Fibroblast of the aortic adventitia (primary cell): Measurements from ENCODE around the gene ABL2. TPM values are rescaled to one million over a fixed set of nuclear protein-coding genes. Genes with fewer than 3 reads are reported as not detected.
"Not testable (repeated sequence)": the region's sequence is repeated elsewhere in the genome, so short reads cannot be mapped to it uniquely, and the experiment has no call there.

Source experiments
- DNase-seq: peaks from one replicate; pipeline ENCODE4 v3.0.0-alpha.2; 2010; ENCODE audit warnings: low read depth
- H3K4me3 ChIP-seq: 2 replicates; pipeline ENCODE4 v1.5.1; 2011; ENCODE audit warnings: low read depth, mild to moderate bottlenecking, control low read depth, low read length, moderate library complexity
- total RNA-seq: library from RNA; depleted of rRNA; stranded (reverse); fragments of >200 nt; gene quantifications from 2 replicates; pipeline ENCODE4 v1.2.3, GENCODE V29; 2012; ENCODE audit warnings: low replicate concordance
- TF ChIP-seq, protein P1 (sequence below): IDR thresholded peaks from 2 replicates; pipeline ENCODE4 v1.5.1; 2011; ENCODE audit warnings: mild to moderate bottlenecking, low read length, control low read depth, inconsistent platforms; ENCODE audit not compliant: insufficient read depth

ABL2 gene
- total RNA-seq = 29.0 and 67.2 TPM in 2 replicates

DNA sequence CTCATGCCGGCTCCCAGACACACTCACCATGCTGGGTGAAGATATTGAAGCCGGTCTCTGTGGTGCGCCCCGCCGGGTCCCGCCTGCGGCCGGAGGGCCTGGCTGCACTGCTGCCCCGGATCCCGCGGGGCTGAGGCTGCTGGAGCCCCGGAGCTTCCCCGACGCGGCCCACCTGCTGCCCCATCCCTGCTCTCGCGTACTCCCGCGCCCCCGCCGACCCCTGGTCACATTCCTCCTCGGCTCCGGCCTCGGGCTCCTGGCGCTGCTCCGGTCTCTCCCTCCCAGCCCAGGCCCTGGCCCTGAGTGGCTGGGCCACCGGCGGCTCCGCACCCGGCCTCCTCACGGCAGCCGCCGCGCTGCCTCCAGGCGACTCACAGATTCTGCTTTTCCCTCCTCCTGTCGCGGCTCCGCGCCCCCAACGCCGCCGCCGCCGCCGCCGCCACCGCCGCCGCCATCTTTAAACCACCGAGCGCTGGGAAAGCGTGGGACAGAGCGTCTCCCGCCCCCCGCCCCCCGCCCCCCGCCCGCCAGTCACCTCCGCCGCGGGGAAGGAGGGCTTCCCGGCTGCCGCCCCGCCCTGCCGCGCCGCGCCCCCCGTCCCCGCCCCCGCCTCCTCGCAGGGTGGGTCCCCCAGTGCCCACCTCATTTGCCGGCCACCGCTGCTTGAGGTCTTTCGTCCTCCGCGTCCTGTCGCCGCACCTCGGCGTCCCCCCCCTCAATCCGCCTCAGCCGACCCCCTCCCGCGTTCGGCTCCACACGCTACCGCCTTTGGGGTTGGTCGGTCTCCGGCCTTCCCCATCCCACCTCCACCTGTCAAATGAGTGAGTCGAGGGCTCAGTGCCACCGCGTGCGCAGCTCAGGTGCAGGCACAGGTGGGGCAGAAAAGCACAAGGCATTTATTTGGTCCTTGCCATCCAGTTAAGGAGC lies at the start of gene ABL2:
Gene ABL2, minus strand, starts transcription at position 464 of the 927 bp plus-strand sequence. Its CDS starts 280 bp downstream, at position 184.
- TF ChIP-seq, protein P1, sequence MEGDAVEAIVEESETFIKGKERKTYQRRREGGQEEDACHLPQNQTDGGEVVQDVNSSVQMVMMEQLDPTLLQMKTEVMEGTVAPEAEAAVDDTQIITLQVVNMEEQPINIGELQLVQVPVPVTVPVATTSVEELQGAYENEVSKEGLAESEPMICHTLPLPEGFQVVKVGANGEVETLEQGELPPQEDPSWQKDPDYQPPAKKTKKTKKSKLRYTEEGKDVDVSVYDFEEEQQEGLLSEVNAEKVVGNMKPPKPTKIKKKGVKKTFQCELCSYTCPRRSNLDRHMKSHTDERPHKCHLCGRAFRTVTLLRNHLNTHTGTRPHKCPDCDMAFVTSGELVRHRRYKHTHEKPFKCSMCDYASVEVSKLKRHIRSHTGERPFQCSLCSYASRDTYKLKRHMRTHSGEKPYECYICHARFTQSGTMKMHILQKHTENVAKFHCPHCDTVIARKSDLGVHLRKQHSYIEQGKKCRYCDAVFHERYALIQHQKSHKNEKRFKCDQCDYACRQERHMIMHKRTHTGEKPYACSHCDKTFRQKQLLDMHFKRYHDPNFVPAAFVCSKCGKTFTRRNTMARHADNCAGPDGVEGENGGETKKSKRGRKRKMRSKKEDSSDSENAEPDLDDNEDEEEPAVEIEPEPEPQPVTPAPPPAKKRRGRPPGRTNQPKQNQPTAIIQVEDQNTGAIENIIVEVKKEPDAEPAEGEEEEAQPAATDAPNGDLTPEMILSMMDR = no peak
- peak; percentile 6 for DNase-seq
- peak within 1 kb of the TSS; percentile 83 for H3K4me3 ChIP-seq

DNA sequence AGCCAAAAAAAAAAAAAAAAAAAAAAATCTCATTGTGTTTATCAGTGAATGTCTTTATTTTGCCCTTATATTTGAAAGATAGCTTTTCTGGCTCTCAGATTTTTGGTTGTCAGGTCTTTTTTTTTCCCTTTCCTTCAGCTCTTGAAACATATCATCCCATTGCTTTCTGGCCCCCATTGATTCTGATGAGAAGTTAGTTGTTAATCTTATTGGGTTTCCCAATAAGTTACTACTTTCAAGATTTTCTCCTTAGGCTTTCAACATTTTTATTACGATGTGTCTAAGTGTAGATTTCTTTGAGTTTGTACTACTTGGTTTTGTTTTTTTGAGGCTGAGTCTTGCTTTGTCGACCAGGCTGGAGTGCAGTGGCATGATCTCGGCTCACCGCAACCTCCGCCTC lies 49.4 kb upstream of the ABL2 start:
- TF ChIP-seq, protein P1 = no peak

DNA sequence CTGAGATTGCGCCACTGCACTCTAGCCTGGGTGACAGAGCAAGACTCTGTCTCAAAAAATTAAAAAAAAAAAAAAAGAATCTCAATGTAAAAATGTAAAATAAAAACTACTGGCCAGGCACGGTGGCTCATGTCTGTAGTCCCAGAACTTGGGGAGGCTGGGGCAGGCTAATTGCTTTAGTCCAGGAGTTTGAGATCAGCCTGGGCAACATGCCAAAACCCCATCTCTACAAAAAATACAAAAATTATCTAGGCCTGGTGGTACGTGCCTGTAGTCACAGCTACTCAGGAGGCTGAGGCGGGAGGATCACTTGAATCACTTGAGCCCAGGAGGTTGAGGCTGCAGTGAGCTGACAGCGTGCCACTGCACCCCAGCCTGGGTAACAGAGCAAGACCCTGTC lies 44.9 kb upstream of the ABL2 start:
- not testable (repeated sequence) for DNase-seq, H3K4me3 ChIP-seq

More for the DNA sequence above, 49.4 kb upstream of the ABL2 start:
- DNase-seq = no peak
- H3K4me3 ChIP-seq = no peak overlapping the region

DNA sequence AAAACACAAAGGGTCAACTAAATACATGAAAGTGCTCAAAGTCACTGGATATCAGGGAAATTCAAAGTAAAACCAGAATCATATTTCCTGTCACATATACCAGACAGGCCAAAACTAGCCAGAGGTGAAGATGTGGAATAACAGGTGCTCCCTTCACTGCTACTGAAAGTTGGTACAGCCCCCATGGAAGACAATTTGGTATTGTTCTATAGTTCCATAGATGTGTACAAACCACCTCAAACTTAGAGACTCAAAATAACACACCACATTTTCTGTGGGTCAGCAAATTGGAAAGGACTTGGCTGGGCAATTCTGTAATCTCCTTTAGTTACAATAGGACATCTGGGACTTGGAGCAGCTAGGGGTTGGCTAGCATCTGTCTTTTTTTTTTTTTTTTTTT lies 39.6 kb upstream of the ABL2 start:
- H3K4me3 ChIP-seq = no peak overlapping the region
- TF ChIP-seq, protein P1 = no peak
- DNase-seq = no peak

DNA sequence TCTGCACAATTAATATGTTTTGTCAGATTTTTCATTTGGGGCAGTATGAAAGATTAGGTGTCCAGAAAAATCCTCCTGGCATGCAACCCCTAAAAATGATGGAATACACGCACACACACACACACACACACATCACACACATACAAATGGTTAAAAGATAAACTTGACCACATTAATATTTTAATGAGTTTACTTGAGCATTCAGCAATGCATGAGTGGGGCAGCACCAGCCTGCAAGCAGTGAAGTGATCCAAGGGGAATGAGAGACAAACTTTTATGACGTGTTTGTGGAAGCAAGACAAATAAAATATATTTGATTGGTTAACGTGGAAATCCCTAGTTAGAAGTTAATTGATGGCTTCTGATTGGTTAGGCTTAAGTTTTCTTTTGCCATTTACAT lies 35.0 kb upstream of the ABL2 start:
- TF ChIP-seq, protein P1 = no peak
- peak; percentile 12 for DNase-seq
- no peak overlapping the region for H3K4me3 ChIP-seq

DNA sequence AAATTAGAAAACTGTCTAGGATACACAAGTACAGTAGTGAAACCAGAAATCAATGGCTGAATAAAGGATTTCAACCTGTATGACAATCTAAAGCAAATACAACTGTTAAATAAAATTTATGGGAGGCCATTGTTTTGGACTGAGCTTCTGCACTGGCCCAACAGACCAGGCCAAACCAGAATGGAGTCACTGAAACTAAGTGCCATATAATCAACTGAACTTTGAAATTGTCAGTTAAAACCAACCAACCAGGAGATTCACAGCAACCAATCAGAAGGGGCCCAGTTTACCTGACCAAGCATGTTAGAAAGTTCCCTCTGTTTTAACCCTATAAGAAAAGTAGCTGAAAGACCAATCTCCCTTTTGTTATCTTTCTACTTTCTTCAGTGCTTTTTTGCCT lies 33.6 kb upstream of the ABL2 start:
- DNase-seq = no peak
- TF ChIP-seq, protein P1 = no peak
- no peak overlapping the region for H3K4me3 ChIP-seq

DNA sequence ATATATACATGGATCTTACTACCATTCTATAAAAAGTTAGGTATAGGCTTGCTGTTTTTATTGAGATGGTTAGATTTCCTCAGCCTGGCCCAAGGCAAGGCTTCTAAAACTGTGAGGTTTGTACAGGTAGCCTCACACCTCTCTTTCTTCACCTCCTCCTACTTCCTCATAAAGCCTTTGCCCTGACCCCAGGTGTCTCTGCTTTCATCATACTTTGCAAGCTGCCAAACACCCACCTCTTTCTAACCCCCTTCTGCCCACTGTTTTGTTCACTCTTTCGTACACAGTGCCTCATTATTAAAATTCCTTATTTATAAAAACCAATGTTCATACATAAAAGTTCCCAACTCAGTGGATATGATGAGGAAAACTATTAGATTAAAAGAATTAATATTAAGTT lies 32.7 kb upstream of the ABL2 start:
- no peak overlapping the region for H3K4me3 ChIP-seq
- DNase-seq = no peak
- TF ChIP-seq, protein P1 = no peak
